ENCODE measurements around the gene NIPA2.
"Not testable (repeated sequence)": the region's sequence is repeated elsewhere in the genome, so short reads cannot be mapped to it uniquely, and the experiment has no call there.

Gene NIPA2

DNA sequence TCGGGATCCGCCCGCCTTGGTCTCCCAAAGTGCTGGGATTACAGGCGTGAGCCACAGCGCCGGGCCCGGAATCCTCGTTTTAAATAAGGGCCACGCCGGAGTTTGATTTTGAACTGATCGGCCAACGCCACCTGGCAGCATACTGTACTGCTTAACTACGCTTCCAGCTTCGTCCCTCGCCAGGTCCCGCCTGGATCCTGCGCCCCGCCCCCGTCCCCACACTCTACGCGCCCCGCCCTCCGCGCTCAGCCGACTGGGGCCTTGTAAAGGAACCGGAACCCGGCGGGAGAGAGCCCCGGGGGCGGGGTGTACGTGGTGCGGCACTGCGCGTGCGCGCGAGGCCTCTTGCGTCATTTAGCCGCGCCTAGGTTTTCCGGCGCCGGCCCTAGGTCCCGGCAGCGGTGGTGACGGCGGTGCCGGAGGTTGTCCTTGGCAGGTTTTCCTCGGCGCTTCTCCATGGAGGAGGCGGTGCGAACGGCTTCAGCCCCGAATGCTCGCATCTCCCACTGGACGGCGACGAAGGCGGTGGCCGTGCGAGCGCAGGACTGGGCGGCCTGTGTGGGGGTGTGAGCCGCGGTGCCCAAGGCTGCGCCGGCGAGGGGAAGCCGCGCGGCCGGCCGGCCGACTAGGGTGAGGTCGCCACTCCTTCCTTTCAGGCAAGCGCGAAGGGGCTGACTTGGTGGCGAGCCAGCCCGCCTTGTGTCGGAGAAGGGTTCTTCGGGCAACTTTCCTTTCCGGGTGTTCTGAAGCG lies at the start of gene NIPA2:
TSS of gene NIPA2 (plus strand) at position 375 of the 751 bp plus-strand sequence. CDS start 13,066 bp downstream, outside the sequence.
- peak; percentile 97 for DNase-seq

- no peak for DNase-seq
These were observed 44.4 kb upstream of the NIPA2 start for GRCh38 chr15:22794063-22794462.

DNA sequence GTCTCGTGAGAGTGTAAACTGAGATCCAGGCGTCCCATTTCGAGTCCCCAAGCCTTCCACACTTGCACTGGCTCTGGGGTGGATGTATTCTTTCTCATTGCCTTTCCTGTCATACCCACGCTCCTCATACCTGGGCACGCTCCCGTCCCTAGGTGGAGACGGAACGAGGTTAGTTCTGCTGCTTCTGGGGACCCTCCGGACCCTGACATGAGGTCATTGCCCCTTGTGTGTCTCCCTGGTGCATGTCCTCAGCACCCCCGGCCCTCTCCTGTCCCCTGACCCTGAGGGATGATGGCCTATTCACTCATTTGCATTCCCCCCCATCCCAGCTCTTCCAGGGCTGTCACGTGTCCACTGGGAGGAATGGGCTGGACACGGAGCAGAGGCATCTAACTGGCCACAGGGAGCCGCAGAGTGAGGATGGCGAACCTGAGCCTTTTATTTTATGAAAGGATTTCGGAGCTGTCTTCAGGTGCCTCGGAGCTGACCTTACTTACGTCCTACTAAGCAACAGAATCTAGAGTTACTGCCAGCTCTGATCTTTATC lies 43.8 kb upstream of the NIPA2 start:
- DNase-seq, result no peak

DNA sequence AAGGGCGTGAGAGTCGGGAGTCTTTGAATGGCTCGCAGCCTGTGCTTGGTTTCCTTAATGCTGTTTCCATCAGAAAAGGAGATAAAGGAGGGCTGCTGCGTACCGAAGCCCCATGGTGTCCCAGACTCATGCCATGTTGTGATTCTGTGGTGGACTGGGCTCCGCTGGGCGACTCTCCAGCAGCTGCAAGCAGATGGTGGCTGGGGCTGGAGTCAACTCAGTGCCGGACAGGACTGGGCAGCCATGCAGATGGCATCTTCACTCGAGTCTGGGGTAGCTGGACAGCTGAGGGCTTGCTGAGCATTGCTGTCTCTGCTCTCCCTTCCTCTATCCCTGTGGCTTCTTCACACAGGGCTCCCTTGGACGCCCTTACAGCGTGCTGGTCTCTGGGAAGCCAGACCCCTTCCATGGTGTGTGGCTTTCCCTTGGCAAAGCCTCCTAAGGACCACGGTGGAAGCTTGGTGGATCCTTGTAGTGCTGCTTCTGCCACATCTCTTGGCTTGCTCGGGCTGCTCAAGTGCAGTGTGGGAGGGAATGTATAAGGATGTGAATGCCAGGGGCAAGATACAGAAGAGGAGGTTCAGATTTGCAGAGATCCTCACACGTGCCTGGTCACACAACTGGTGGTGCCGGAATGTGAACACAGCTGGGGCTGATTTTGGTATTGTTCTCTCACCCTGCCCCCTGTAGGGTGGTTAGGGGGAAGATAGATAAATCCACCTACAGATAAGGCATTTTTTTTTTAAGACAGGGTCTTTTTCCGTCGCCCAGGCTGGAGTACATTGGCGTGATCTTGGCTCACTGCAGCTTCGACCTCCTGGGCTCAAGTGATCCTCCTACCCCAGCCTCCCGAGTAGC lies 43.0 kb upstream of the NIPA2 start:
- no peak for DNase-seq

DNA sequence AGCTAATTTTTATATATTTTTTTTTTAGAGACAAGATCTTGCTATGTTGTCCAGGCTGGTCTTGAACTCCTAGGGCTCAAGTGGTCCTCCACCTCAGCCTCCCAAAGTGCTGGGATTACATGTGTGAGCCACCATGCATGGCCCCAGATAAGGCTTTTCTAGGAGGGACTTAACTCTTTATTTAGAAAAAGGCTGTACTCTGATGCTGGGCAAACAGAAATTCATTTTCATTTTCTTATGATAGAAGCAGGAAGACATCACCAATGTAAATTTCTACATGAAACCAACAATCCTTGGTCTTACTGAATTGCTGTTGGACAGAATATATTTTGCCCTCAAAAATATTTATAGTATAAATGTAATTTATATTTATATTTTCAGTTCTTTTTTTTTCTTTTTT lies 42.4 kb upstream of the NIPA2 start:
- no peak for DNase-seq

- no peak for DNase-seq
These were observed 38.6 kb upstream of the NIPA2 start for GRCh38 chr15:22799902-22800301.

GRCh38 chr15:22803006-22803405 lies 35.5 kb upstream of the NIPA2 start:
- not testable (repeated sequence) for DNase-seq

DNA sequence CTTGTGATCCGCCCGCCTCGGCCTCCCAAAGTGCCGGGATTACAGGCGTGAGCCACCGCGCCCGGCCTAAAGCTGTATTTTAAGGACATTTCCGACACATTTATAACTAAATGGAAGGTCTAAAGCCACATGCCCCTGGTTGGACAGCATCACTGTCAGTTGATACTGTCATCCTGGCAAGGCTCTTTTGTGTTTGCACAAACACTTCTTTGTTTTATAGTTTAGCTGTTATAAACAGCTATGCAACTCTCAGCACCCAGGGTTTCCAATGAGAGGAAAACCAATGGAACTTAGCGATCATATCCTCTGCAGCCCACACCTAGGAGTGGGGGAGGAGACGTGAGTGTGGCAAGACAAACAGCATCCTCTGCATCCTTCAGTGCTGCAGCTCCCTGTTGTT lies 32.3 kb upstream of the NIPA2 start:
- DNase-seq, result no peak

- DNase-seq, result no peak
These were observed 31.8 kb upstream of the NIPA2 start for GRCh38 chr15:22806664-22807063.

- DNase-seq, result not testable (repeated sequence)
These were observed 30.6 kb upstream of the NIPA2 start for GRCh38 chr15:22807831-22808230.

DNA sequence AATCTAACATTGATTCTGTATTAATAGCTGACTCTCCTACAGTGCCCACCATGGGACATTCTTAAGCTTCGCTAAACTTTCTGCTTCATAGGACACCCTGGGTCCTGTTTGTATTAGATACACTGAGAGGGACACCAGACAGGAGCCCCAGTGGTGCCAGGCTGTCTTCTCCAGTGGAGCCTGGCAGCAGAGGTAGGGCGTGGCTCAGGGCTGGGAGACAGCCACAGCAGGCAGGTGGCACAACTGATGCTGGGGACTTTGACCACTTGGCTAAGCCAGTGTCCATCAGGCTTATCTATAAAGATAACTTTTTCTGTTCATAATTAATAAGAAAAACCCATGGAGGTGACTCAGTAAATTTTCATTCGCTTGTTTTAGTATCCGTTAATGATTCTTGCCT lies 30.2 kb upstream of the NIPA2 start:
- no peak for DNase-seq

- no peak for DNase-seq
These were observed 29.6 kb upstream of the NIPA2 start for GRCh38 chr15:22808761-22809280.

- no peak for DNase-seq
These were observed 28.2 kb upstream of the NIPA2 start for GRCh38 chr15:22810033-22810852.

- DNase-seq, result no peak
These were observed 27.6 kb upstream of the NIPA2 start for GRCh38 chr15:22810853-22811338.

DNA sequence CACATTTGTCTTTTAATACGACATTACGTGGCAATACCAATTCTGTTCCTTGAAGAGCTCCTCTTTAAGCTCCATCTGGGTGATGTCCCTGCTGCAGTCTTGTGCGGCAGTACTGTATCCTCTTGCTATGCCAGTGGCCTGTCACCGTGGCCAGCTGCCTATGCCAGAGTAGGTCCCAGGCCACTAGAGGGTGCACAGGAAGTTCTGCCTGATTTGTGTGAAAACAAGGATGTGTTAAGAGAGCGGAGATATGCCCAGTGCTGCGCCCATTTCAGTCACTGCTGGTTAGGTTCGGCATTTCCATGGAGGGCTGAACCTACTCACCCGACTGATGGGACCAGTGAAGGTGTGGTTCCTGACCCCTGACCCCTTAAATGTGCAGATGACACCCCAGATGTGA lies 26.8 kb upstream of the NIPA2 start:
- peak; percentile 8 for DNase-seq

DNA sequence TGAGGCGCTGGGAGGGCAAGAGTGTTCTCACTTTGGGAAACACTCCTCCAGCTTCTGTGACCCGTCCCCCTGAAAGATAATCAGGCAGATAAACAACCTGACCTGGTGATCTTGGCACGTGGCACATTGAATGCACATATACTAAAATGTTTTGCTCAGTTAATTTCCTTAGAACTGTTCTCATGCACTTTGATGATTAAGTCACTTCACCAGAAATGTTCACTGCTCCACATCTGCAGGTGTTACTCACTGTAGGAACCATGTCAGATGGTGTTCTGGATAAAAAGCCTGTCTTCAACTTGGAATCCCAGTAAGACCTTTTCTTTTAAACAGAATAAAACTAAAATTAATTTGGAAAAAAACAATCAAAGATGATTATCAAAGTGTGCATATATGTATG lies 24.6 kb upstream of the NIPA2 start:
- DNase-seq, result no peak

- no peak for DNase-seq
These were observed 22.7 kb upstream of the NIPA2 start for GRCh38 chr15:22815766-22816165.

DNA sequence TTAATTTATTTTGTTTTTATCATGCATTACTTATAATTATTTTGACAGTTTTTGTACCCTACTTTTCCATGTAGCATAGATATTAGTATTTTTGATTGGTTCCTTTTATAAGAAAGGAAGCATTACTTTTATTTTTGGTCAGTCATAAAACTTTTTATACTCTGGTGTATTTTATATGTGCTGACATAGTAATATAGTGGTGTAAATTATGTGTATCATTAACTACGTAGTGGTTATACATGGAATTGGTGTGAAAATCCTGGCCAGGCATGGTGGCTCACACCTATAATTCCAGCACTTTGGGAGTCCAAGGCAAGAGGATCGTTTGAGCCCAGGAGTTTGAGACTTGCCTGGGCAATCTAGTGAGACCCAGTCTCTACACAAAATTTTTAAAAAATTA lies 18.8 kb upstream of the NIPA2 start:
- DNase-seq, result no peak

- DNase-seq, result no peak
These were observed 14.9 kb upstream of the NIPA2 start for GRCh38 chr15:22823495-22824128.

DNA sequence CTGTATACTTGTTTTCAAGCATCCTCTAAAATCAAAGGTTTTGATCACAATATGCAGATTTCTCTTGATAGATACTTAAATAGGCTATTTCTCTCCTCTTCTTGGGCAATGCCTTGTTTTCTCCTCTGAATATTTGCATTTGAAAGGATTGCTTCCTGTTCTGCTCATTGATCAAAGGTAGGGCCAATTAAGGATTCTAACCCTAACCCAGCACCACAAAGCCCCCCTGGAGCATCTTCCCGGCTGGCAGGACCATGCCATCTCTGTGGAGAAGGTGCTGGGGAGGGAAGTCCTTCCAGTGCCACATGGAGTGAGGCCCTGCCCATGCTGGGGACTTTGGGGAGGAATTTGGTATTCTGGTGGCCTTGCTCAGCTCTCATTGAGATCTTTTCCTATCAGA lies 11.3 kb upstream of the NIPA2 start:
- no peak for DNase-seq

DNA sequence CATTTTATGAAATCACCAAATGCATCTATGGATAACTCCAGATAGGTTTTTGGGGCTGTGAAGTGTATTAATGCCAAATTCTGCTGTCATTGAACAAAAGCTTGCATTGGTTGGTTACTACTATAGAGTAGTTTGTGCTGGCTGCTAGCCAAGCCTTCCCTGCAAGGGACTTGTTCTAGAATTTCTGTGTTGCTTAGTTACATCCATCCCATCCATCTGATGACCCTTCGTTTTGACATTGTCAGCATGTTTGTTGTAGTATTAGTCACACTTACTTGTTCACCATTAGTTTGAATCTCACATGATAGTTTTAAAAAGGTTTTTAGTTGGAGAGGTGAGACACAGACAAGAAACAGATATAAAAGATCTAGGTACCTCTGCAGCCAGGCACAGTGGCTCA lies 7.0 kb upstream of the NIPA2 start:
- DNase-seq, result peak; percentile 32

DNA sequence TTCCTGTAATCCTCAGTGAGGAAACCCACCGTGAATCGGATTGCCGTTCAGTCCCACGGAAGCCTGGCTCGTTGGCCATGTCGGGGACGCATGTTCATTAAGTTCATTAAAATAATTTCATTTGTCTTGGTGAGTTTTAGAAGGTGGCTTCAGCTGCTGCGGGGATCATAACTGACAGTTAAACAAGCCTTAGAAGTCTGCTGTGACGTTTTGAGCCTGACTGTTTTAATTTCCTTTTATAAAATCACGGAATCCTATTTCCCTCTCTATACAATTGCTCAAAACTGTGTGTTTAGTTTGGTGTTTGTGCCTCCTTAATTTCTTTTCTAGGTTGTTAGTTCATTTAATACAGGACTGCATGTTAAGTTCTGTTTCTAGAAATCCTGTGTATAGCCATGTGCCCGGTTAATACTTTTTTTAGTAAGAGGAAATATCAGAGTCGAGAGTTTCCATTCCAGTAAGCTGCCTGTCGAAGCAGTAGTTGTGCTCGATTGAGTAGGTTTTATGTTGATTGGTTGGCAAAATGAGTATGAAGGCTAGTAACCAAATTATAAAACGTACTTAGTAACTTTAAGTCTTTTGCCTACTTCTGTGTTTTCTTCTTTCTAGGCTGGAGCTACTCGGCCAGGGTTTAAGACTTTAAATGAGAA lies 705 bp downstream of the NIPA2 start:
- DNase-seq, result no peak

Data from NCI-H345 (cell line).